HG02763 (cell line): ENCODE measurements around the gene FGFBP1.

Experiments used
- ATAC-seq: cut with Tn5 transposase; IDR thresholded peaks from one replicate; pipeline ENCODE4 v1.9.1; 2021; ENCODE audit warnings: mild to moderate bottlenecking, moderate library complexity; ENCODE audit not compliant: unreplicated experiment

Gene FGFBP1

DNA sequence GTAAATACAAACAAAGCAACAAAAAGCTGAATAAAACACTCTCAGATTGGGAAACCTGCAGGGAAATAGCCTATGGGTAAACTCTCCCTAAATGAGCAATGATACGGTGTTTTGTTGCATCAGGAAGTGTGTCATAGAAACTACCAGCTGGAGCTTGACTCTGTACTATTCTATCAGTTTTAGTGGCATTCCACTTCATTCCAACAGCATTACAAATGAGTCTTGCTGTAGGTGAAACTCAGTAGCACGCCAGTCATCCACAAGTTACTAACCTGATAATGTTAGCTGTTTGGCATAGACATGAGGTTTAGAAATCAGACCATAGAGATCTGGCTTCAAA, 24.9 kb downstream of the FGFBP1 start:
- ATAC-seq, result no peak

DNA sequence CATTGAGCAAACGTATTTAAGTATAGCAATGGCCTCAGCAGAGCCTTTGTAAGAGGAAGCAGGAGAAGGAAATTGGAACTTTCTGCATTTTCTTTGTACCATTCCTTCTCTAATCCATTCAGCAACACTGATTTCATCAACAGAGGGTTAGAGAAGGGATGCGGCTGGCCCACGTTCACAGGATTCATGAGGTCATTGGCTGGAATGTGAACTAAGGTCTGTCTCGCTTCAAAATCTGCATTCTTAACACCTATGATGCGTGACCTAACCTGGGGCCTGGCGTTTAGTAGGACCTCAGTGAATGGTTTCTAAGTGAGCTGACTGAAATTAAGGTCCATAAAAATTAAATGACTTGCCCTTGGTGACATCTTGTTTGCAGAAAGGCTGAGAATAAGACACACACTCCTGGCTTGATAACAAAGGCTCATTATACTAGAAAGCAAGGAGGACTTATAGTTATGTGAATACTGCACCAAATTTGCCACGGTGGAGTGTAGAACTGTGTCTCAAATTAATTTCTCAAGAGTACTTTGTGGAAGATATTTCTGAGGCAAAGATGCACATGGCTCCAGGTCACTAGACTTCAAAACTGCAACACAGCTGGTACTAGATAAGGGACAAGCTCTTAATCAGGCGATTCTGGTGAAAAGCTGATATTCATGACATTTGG, 25.4 kb downstream of the FGFBP1 start:
- no peak for ATAC-seq

DNA sequence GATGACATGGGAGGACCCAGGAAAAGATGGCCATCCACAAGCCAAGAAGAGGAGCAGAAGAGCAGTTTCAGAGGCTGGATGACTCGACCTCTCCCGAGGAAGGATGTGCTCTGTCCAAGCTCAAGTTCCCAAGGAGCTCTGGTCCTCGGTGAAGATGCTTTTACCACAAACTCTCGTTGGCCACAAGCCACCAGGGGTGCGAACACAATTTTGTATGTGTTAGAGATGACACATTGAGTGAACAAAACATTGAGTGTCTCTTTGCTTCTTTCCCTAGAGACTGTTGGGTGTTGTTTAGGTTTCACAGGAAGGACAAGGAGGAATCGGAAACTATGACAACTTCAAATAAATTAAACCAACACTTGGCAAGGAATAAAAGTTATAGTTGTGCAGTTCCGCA, 26.3 kb downstream of the FGFBP1 start:
- no peak for ATAC-seq

DNA sequence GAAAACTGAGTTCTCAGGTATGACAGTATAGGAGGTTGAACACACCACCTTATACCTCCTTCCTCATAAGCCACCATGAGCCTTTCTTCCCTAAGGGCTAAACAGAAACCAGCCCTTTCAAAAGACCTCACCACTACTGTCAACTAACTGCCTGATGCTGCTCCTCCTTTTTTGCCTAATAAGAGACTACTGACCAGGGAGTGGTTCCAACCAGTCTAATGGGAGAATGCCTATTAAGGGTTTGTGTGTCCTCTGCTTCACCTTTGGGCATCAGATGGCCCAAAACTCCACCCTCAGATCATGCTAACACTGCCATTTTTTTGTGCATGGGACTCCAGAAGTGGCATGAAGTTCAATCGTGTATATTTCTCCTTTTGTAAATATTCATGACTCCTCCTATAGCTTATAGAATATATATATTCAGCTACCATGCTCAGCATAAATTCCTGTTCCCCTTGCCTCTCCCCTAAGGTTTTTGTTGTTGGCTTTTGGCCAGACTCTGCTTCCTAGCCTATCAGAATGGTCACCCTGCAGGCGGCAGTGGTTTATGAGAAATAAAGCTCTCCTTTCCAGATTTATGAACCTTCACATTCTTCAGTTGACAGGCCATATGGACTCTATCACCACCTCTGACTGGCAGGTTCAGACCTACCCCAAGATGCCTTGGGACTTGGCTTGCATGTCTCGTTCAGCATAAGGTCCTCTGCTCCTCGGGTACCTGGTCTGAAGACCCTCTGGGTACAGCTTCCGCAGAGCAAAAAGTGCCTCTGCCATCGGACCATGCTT, 28.2 kb downstream of the FGFBP1 start:
- no peak for ATAC-seq

DNA sequence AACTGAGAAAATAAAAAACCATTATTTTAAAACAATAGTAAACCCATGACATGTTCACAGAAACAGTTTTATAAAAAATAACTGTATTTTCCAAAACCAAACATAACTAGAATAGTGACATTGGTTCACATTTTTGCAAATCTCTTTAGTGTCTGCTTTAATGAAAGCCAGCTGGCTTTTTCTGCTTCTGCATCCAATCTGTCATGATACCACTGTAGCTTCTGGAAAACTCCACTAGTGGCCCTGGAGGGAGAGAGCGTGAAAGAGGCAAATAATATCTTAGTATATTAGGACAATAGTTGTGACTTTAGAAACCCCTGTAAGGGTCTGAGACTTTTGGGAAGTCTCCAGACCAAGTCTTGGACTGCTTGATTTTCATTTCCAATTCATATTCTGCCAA, 31.1 kb downstream of the FGFBP1 start:
- no peak for ATAC-seq

DNA sequence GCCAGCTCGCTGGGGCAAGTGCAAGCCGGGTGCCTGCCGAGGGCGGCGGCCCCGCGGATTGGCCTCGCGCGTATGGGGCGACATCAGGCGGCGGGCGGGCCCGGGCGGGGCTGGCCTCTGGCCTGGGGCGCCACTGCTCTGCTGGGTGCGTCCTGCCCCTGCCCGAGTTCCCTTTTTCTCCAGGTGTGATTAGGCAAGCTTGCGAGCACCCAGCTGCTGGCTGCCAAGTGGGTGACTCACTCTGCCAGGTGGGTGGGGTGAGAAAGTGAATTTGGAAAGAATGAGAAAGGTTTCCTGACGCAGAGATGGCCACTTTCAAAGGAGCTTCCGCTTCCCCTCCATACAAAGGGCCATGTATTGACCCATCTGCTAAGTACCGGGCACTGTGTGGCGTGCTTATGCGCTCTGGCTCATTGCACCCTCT, 32.5 kb downstream of the FGFBP1 start:
- no peak for ATAC-seq

DNA sequence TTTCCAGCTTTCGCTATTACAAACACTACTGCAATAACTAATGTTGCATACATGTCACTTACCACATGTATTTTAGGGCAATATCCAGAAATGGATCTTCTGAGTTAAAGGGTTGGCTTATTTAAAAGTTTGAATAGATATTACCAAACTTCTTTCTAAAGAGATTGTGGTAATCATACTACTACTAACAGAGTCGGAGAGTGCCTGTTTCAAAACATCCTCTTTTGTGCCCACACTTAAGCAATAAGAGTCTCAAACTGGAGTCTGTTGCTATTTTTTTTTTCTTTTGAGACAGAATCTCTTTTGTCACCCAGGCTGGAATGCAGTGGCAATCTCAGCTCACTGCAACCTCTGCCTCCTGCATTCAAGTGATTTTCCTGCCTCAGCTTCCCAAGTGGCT, 35.8 kb downstream of the FGFBP1 start:
- ATAC-seq, result no peak

DNA sequence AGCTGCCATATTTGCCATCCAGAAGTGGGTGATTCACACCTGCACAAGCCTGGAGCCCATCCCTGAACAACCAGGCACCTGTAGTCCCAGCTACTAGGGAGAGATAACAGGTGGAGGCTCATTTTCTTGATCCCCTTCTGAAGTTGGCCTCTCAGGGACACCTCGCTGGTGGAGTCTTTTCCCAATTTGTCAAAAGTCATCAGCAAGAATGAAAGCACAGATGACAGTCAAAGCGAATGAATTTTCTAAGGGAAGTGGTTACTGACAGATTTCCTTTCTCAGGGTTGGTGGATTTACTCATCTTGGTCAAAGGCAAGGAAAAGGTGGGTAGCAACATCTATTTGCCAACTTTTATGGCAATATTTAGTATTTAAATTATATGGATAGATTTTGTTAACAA, 36.5 kb downstream of the FGFBP1 start:
- no peak for ATAC-seq

DNA sequence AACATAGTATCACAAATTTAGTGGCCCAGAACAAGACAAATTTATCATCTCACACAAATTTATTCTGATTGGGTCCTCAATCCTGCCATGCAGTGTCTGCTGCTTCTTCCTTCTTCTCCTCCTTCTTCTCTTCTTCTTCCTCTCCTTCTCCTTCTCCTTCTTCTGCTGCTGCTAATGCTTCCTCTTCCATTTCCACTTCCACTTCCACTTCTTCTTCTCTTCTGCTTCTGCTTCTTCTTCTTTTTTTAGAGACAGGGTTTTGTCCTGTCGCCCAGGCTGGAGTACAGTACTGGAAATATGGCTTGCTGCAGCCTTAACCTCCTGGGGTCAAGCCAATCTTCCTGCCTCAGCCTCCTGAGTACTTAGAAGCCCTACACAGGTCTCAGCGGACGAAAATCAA, 37.5 kb downstream of the FGFBP1 start:
- ATAC-seq, result no peak

DNA sequence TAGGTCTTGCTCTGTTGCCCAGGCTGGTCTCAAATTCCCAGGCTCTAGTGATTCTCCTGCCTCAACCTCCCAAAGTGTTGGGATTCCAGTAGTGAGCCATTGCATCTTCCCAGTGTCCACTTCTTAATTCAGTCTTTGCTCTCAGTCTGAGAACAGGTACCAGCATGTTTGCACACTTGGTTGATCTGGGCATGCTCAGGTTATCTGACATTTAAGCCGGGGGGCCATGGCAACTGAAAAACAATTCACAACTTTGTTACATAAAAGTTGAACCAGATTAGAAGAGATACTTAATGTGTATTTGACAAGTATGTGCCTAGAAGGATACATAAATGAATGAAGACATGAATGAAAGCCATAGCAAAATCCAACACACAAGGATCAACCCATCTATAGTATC, 39.0 kb downstream of the FGFBP1 start:
- no peak for ATAC-seq

DNA sequence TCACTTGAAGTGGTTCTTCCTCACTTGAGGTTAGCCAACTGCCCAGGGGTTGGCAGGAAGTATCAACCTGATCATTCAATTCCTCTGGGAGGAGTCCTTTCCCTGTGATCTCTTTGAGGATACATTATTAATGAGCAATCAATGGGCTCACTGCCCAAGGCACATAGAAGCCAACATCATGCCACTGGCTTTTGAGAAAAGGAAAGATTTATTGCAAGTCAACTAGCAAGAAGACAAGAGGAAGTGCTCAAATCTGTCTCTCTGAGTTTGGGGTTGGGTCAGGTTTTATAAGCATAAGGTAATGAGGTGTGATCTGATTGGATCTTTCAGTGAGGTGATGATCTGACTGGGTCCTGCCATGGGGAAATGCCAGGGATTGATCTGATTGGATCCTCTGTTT, 39.6 kb downstream of the FGFBP1 start:
- no peak for ATAC-seq

DNA sequence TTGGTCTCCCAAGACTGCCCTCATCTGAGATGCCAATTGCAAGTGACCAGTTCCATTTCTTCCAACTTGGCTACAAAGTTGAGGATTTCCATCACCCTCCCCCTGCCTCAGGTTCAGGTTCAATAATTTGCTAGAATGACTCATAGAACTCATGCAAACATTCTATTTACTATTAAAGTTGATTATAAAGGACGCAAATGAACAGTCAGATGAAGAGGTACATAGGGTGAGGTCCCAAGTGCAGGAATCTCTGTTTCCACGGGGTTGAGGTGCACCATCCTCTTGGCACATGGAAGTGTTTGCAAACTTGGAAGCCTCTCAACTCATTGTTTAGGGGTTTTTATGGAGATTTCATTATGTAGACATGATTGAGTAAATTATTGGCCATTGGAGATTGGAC, 41.0 kb downstream of the FGFBP1 start:
- ATAC-seq, result no peak

DNA sequence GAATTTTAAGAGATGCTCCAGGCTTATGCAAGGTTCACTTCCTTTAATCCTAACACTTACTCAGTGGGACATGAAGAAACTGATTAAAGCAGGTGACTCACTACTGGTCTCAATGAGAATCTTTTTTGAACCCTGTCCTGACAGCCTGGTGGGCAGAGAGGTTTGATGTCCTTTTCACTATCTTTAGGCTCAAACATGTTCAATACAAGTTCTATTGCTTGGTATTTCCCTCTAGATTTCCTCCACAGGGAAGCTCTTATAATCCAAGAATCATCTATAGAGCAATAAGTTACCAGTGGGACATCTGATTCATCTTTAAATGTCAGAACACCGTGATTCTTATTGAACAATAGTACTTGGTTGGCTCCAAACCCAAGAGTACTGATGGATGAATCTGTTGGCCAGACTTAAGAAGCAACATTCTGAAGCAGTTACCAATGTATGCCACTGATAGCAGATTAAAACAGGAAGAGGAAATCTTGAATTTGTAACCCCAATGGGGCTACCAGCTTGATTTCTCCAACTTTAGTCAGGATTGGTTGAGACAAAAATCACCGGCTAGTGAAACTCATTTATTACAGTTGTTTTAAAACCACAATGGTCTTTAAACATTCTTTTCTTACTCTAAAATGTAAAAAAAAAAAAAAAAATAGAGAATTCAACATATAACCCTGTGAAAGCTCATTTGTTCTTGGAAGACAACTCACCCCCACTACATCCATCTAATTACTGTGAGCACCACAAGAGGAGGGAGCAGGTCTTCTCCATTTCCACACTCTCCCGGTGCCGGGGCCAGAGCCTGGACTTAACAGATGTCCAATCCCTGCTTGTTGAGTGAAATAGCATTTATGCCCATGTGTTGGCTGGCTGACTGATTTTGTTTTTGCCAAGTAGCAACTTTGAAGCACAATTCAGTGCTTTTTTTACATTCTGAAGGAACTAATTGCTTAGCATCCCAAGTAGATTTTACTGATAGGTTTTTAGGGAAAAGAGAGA, 43.3 kb downstream of the FGFBP1 start:
- no peak for ATAC-seq

DNA sequence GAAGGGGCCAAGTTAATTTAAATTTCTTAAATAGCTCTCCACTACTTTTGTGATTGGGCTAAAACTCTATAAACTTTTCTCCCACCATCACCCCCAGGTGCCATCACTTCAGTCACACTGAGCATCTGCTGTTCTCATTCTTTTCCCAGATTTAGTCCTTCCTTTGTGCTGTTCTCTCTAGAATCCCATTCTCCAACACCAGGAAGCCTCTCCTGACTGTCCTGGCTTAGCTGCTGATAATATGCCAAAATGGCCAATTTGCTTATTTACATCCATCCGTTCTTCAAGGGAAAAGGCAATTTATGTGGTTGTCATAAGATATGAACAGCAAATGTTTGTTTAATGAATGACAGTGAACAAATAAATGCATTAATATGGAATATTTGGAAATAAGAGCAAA, 44.1 kb downstream of the FGFBP1 start:
- no peak for ATAC-seq

DNA sequence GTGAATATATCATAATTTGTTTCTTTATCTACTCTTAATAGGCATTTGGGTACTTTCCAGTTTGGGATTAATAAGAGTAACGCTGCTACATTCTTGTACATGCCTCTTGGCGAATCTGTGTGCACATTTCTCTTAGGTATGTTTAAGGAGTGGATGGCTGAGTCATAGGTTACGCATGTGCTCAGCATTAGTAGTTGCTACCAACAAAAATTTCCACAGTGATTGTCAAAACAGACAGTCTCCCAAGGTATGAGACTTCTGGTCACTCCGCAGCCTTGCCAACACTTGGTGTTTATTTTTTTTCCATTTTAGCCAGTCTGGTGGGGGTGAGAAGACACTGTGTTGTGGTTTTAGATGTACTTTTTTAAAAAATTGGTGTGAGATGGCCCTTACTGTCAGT, 44.6 kb downstream of the FGFBP1 start:
- ATAC-seq, result no peak

DNA sequence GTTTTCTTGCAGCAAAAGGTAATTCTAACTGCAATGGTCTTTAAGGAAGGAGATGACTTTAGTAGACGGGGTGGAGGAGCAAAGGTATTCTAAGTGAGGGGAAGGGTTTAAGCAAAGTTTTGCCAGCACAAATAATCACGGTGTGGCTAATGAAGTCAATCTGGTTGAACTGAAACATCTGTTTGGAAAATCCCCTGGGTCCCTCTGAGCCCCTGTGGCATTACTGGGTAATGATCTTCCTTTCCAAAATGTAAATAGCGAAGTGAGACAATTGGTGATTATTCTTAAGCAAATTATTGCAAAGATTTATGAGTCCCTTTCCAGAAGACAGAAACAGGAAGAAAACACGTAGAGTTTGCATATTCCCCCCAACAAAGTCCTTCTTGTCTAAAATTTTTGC, 47.2 kb downstream of the FGFBP1 start:
- no peak for ATAC-seq

DNA sequence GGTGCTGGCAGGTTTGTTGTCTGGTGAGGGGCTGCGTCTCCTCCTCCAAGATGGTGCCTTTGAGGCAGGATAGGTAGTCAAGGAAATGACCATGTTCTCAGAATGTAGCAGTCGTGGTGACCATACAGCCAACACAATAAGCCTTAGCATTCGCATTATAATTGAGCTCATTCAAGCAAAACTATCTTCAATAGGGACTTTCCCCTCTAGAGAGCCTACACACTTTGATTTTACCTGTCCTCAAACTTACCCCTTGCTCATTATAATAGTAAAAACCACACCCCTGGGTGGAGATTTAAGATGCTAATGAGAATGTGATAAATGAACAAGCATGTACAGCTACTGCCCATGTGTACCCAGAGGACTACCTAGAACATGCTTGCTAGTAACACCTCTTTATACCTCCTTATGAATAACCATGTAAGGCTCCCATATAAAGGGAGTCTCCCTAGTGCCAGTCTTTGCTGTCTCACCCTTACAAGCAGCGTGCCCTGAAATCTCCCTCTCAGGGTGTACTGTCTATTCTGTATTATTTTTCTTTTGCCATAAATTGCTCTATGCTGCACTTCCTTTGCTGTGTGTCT, 48.2 kb downstream of the FGFBP1 start:
- no peak for ATAC-seq

DNA sequence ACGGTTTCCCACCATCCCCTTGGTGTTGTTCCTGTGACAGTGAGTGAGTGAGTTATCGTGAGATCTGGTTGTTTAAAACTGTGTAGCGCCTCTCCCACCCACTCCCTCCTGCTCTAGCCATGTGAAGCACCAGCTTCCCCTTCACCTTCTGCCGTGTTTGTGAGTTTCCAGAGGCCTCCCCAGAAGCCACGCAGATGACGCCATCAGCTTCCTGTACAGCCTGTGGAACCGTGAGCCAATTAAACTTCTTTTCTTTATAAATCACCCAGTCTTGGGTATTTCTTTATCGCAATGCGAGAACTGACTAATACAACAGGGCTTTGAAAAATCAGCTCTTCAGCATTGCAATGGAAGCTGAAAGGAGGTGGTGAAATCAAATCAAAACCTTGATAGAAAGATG, 50.0 kb downstream of the FGFBP1 start:
- ATAC-seq, result no peak
